Astrocyte of the spinal cord (primary cell): Measurements from ENCODE around the gene SLCO4A1.

Source experiments
- DNase-seq: peaks from one replicate; pipeline ENCODE4 v3.0.0; 2011; ENCODE audit warnings: low read depth, low spot score
- H3K4me3 ChIP-seq: 2 replicates; pipeline ENCODE4 v1.5.1; 2011; ENCODE audit warnings: low read depth, mild to moderate bottlenecking, low read length, moderate library complexity
- in situ Hi-C: cut with HindIII; loops from 2 replicates; pipeline ENCODE4 v1.10.0; 2017; ENCODE audit warnings: low sequenced_read_pairs
- TF ChIP-seq, protein P1 (sequence below): IDR thresholded peaks from 2 replicates; pipeline ENCODE4 v1.5.1; 2012; ENCODE audit warnings: low read depth, mild to moderate bottlenecking, low read length, inconsistent platforms

SLCO4A1 gene

DNA sequence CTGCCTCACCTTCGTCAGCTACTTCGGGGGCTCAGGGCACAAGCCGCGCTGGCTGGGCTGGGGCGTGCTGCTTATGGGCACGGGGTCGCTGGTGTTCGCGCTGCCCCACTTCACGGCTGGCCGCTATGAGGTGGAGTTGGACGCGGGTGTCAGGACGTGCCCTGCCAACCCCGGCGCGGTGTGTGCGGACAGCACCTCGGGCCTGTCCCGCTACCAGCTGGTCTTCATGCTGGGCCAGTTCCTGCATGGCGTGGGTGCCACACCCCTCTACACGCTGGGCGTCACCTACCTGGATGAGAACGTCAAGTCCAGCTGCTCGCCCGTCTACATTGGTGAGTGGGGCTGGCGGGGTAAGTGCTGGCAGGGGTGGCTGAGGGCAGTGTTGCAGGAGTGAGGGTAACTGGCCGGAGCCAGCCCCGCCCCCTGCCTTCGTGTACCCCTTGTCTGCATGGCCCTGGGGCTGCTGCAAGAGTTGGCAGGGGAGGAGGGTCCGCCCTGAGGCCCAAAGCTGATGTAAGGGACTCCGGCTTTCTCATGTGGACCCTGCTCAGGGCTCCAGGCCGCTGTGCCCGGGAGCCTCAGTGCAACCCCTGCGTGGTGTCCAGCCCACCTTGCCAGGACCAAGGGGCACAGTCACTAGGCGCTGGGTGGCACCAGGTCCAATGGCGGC is 14.8 kb downstream of the SLCO4A1 start:
- TF ChIP-seq, protein P1, sequence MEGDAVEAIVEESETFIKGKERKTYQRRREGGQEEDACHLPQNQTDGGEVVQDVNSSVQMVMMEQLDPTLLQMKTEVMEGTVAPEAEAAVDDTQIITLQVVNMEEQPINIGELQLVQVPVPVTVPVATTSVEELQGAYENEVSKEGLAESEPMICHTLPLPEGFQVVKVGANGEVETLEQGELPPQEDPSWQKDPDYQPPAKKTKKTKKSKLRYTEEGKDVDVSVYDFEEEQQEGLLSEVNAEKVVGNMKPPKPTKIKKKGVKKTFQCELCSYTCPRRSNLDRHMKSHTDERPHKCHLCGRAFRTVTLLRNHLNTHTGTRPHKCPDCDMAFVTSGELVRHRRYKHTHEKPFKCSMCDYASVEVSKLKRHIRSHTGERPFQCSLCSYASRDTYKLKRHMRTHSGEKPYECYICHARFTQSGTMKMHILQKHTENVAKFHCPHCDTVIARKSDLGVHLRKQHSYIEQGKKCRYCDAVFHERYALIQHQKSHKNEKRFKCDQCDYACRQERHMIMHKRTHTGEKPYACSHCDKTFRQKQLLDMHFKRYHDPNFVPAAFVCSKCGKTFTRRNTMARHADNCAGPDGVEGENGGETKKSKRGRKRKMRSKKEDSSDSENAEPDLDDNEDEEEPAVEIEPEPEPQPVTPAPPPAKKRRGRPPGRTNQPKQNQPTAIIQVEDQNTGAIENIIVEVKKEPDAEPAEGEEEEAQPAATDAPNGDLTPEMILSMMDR: no peak
- in situ Hi-C loops: no loop called here
- no peak overlapping the region for H3K4me3 ChIP-seq
- no peak for DNase-seq

DNA sequence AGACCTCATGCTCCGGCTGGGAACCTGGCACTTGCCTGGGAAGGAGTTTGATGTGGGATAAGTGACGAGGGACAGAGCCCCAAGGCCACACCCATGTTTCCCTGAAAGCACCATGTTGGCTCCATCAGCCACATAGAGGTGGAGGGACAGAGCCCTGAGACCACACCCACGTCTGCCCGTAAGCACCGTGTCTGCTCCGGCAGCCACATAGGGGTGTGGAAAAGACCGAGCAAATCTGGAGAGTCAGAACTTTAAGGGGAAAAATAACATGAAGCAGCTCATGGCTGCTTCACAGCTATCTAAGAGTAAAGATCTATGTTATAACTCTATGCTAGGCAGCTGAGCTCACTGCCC is 15.3 kb downstream of the SLCO4A1 start:
- DNase-seq: no peak
- TF ChIP-seq, protein P1: no peak
- H3K4me3 ChIP-seq: no peak overlapping the region
- in situ Hi-C loops: no loop called here

DNA sequence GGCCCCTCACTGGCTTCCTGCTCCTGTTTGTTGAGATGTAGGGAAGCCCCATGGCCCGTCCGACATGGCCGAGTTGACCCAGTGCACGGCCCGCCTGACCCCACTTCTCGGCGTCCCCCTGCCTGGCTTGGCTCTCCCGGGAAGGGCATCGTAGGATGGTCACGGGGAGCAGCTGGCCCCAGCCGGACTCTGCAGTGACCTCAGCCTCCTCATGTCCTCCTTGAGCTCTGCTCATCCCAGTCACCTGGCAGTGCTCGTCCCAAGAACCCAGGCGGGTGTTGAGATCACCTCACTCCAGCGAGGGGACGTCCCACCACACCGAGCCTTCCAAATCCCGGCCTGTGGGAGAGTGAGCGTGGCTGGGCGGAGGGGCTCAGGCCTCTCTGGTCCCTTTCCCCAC is 15.7 kb downstream of the SLCO4A1 start:
- in situ Hi-C loops: no loop called here
- no peak overlapping the region for H3K4me3 ChIP-seq
- DNase-seq: no peak
- TF ChIP-seq, protein P1: no peak

DNA sequence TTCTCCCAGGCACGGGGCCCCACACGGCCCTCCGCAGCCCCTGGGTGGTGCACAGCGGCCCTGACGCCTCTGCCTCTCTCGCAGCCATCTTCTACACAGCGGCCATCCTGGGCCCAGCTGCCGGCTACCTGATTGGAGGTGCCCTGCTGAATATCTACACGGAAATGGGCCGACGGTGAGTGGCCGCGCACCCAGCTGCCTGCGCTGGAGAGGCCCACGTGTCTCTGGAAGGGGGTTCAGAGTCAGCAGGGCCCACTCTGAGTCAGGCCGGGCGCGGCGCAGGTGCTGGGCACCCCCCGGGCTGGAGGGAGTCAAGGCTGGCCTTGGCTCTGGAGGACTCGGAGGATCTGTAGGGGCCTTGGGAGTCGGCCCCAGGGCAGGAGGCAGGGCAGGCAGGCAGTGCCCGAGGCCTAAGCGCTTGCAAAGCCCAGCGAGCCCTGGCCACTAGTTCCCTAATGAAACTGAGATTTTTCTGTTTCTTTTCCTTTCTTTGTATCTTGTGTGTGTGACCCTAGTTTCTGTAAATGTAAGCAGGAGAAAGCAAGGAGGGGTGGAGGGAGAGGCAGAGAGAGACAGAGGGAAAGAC is 16.4 kb downstream of the SLCO4A1 start:
- no peak overlapping the region for H3K4me3 ChIP-seq
- in situ Hi-C loops: no loop called here
- TF ChIP-seq, protein P1: no peak
- no peak for DNase-seq

DNA sequence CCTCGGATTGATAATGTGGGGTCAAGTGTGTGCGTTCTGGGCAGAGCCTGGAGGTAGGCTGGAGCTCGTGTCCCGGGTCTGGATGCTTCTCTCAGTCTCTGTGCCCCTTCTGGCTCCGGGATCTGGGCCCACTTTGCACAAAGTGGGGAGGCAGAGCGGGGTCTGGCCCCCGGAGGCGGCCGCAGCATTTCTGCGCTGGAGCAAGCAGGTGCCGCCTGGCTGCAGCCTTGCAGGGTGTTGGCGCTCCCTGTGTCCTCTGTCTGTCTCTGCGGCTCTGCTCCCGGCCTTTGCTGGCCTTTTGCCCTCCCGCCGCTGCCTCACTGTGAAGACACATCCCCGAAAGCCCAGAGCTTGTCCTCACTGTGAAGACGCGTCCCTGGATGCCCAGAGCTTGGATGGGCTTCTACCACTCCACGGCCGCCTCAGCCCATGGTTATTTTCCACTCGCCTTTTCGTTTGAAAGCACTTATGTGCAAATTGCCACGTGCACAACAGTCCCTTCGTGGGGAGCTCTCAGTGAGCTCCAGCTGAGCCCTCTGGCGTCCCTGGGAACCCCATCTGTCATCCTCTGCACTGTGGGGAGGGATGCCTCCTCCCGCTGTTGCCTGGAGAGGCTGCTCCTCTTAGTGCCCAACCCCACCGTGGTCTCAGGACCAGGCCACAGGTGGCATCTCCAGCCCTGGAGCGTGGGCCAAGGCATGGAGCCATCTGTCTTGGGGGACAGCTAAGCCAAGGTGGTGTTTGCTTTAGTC is 17.4 kb downstream of the SLCO4A1 start:
- in situ Hi-C loops: no loop called here
- TF ChIP-seq, protein P1: no peak
- DNase-seq: no peak
- no peak overlapping the region for H3K4me3 ChIP-seq

DNA sequence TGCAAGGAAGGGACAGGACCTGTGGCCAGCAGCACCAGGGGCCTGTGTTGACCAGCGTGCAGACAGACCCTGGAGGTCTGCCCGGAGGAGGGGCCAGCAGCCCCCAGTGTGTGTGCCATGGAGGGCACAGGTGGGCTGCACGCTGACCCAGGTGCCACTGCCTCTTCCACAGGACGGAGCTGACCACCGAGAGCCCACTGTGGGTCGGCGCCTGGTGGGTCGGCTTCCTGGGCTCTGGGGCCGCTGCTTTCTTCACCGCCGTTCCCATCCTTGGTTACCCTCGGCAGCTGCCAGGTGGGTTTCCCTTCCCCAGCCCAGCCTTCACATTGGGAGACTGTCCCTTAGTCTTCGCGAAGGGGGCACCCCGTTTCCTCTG is 17.9 kb downstream of the SLCO4A1 start:
- DNase-seq: no peak
- TF ChIP-seq, protein P1: no peak
- no peak overlapping the region for H3K4me3 ChIP-seq
- in situ Hi-C loops: no loop called here
